H1 (cell line): ENCODE data around the gene EVA1B.

ENCODE experiments used
- CTCF ChIP-seq, 3 experiments: IDR thresholded peaks; 1 replicate in 2 of 3; 2 replicates in 1 of 3; pipeline versions ENCODE4 v1.5.1 to v1.6.1; 2011; ENCODE audit warnings: low read length in 3 of 3, mild to moderate bottlenecking in 3 of 3, inconsistent platforms in 2 of 3, low read depth in 1 of 3, moderate library complexity in 1 of 3; ENCODE audit not compliant: insufficient read depth in 1 of 3; ENCODE audit errors: control extremely low read depth in 1 of 3
- GABPA ChIP-seq: IDR thresholded peaks from 2 replicates; pipeline ENCODE4 v1.6.1; 2011; ENCODE audit warnings: mild to moderate bottlenecking, low read length, moderate library complexity, borderline replicate concordance; ENCODE audit not compliant: insufficient read depth
- NANOG ChIP-seq: IDR thresholded peaks from 2 replicates; pipeline ENCODE4 v1.6.1; 2011; ENCODE audit warnings: low read length, low read depth, mild to moderate bottlenecking, inconsistent platforms; ENCODE audit not compliant: insufficient read depth, poor library complexity, severe bottlenecking
- POLR2A ChIP-seq, 2 experiments: IDR thresholded peaks; 1 replicate in 1 of 2; 2 replicates in 1 of 2; pipeline ENCODE4 v1.6.1; 2011; ENCODE audit warnings: low read depth in 2 of 2, low read length in 2 of 2, mild to moderate bottlenecking in 2 of 2; ENCODE audit errors: control extremely low read depth in 1 of 2
- SIN3A ChIP-seq, 2 experiments: IDR thresholded peaks in 1 of 2; conservative IDR thresholded peaks in 1 of 2; 2 replicates each; pipeline ENCODE4 v1.6.1; 2011 to 2012; ENCODE audit warnings: low read length in 2 of 2, improper control_type of control experiment in 1 of 2, low read depth in 1 of 2, mild to moderate bottlenecking in 1 of 2
- TAF1 ChIP-seq: IDR thresholded peaks from 2 replicates; pipeline ENCODE4 v1.6.1; 2011; ENCODE audit warnings: mild to moderate bottlenecking, low read depth, low read length
- TBP ChIP-seq: IDR thresholded peaks from 2 replicates; pipeline ENCODE4 v1.6.1; 2011; ENCODE audit warnings: low read depth, low read length, improper control_type of control experiment
- YY1 ChIP-seq: IDR thresholded peaks from 2 replicates; pipeline ENCODE4 v1.6.1; 2011; ENCODE audit warnings: low read depth, mild to moderate bottlenecking, low read length
- ZNF274 ChIP-seq: IDR thresholded peaks from 2 replicates; pipeline ENCODE4 v1.7.0; 2012; ENCODE audit warnings: low read length, borderline replicate concordance; ENCODE audit errors: extremely low read depth

- TF ChIP-seq TAF1 = no peak
- no peak for TF ChIP-seq TBP
- no peak for TF ChIP-seq CTCF (IDR thresholded peaks at IDR 0.05; ENCODE audit: control extremely low read depth in 1 of 3, insufficient read depth in 1 of 3, low read depth in 1 of 3, low read length in 3 of 3)
- TF ChIP-seq NANOG = no peak
- no peak for TF ChIP-seq ZNF274
- TF ChIP-seq GABPA = no peak
- no peak for TF ChIP-seq POLR2A (IDR thresholded peaks at IDR 0.05; ENCODE audit: control extremely low read depth in 1 of 2, low read depth in 2 of 2, low read length in 2 of 2)
- no peak for TF ChIP-seq YY1
- no peak for TF ChIP-seq SIN3A (conservative IDR thresholded peaks at IDR 0.05 in 1 of 2, IDR thresholded peaks at IDR 0.05 in 1 of 2; ENCODE audit: low read depth in 1 of 2, low read length in 2 of 2)
Observed at GRCh38 chr1:36328713-36329112, 5.3 kb upstream of the EVA1B start.
